Measurements from ENCODE around the gene GNAS.
"Not testable (repeated sequence)": the region's sequence is repeated elsewhere in the genome, so short reads cannot be mapped to it uniquely, and the experiment has no call there.

GNAS gene

DNA sequence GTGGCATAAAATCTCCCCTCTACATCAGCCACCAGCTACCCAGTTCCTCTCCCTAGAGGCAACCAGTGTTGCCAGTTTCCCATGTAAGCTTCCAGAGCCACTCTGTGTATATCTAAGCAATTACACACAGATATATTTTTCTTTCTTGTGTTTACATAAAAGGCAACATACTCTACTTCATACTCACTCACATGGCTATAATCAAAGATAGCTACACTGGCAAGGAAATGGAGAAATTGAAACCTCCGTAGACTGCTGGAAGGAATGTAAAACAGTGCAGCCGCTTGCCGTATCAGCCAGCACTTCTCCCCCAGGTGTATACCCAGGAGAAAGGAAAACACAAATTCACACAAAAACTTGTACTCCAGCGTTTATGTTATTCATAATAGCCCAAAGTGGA is 90.0 kb downstream of the GNAS start:
- FAIRE-seq, result no peak

DNA sequence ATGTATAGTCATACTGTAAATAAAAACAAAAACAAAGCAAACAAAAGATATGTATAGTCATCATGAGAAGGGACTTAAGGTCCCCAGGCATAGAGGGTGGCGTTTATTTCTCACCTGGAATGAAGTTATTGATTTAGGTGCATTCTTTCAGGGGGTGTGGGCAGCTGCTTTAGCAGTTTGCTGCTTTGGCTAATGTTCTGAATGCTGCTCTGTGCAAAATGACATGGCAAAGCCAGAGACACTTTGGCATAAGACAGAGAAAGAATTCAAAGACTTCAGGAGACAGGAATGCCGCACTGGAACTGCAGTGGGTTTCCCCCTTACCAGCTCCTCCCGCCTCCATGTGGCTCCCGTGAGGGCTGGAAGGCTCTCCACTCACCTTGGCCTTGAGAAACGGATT is 92.1 kb downstream of the GNAS start:
- FAIRE-seq, result no peak
- no peak for DNase-seq (ENCODE audit: insufficient read length, low spot score)
- no peak for TF ChIP-seq POLR2A (IDR thresholded peaks at IDR 0.05; ENCODE audit: low read depth, low read length)

More for the DNA sequence above, 90.0 kb downstream of the GNAS start:
- no peak for DNase-seq (ENCODE audit: insufficient read length, low spot score)
- TF ChIP-seq POLR2A (IDR thresholded peaks at IDR 0.05; ENCODE audit: low read depth, low read length), result no peak

DNA sequence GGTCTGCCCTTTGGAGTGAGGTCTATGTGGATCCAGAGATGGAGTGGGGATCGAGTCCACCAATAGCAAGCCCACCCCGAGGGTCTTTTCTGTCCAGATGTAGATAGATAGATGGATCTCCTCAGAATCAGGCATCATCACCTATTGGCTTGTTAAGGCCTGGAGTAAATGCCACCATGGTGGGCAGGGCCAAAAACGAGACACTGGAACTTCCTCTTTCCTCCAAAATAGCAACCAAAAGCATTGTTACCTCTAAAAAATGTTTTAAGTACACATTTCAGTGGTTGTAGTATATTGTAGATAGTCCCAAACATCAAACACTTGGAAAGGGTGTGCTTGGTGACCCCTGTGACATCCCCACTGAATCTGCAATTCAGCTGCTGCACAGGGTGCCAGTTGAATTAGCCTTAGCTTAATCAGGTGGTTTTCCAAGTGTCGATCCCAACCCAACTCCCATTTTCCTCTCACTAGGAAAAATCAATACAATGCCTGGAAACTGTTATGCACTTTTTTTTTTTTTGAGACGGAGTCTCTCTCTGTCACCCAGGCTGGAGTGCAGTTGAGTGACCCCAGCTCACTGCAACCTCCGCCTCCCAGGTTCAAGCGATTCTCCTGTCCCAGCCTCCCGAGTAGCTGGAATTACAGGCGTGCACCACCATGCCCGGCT is 93.6 kb downstream of the GNAS start:
- DNase-seq (ENCODE audit: insufficient read length, low spot score) (no peak), FAIRE-seq (no peak)
- TF ChIP-seq POLR2A (IDR thresholded peaks at IDR 0.05; ENCODE audit: low read depth, low read length), result no peak

DNA sequence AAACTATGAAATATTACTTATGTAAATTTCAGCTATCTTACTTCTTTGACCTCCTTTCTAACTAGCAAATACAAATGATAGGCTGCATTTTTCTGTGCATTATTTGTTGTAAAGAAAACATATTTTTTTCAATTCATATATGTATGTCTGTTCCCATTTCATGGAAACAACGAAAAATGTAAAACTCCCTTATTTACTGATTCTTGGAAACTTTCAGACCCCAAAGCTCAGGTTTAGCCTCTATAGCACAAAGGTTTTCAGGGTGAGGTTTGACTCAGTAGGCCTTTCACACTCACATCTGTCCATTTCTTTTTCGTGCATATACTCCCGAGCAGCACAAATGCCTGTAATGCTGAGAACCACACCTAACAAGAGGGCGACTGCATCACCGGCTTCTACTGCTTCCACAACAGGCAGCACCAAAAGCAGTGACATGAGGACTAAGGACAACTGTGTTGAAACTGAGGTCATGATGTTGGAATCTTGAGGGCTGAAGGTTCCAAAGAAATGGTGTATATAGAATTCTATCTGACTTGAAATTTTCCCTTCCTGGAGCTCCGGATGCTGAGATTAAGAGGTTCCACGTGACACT is 95.4 kb downstream of the GNAS start:
- DNase-seq (ENCODE audit: insufficient read length, low spot score); FAIRE-seq: not testable (repeated sequence)

DNA sequence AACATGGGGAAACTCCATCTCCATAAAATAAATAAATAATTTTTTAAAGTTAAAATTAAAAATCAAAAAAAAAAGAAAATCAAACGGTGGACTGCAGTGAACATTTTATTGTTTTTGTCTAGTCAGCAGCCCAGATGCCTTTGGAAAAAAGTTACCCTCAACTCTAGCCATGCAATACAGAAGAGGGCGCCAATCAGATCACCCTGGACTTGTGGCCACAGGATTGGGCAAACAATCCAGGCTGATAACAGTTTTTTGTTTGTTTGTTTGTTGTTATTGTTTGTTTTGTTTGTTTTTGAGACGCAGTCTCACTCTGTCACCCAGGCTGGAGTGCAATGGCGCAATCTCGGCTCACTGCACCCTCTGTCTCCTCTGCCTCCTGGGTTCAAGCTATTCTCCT is 98.1 kb downstream of the GNAS start:
- FAIRE-seq, result no peak
- DNase-seq (ENCODE audit: insufficient read length, low spot score), result no peak
- no peak for TF ChIP-seq POLR2A (IDR thresholded peaks at IDR 0.05; ENCODE audit: low read depth, low read length)

DNA sequence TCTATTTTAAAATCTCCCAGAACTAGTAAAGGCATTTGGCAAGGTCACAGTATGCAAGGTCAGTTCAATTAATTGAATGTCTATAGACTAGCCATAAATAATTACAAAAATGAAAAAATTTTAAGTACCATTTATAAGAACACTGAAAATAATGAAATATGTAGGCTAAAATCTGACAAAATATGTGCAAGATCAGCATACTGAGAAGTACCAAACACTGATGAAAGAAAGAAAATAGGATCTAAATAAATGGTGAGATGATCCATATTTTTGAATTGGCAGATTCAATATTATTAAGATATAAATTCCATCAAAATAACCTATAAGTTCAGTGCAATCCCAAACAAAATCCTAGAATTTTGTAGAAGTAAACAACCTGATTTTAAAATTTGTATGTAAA is 100.5 kb downstream of the GNAS start:
- DNase-seq (ENCODE audit: insufficient read length, low spot score) (no peak), FAIRE-seq (no peak)
- no peak for TF ChIP-seq POLR2A (IDR thresholded peaks at IDR 0.05; ENCODE audit: low read depth, low read length)

DNA sequence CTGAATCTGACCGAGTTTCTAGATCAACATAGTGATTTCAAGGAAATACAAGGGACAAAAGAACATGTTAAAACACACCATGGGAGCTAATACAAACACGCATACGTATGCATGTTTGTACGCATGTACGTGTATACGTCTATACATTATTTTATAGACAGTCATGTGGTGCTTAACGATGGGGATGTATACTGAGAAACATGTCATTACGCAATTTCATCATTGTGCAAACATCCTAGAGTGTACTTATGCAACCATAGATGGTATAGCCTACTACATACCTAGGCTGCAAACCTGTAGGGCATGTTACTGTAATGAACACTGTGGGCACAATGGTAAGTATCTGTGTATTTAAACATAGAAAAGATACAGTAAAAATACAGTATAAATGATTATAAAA is 103.6 kb downstream of the GNAS start:
- TF ChIP-seq POLR2A (IDR thresholded peaks at IDR 0.05; ENCODE audit: low read depth, low read length), result no peak
- DNase-seq (ENCODE audit: insufficient read length, low spot score) (no peak), FAIRE-seq (no peak)

DNA sequence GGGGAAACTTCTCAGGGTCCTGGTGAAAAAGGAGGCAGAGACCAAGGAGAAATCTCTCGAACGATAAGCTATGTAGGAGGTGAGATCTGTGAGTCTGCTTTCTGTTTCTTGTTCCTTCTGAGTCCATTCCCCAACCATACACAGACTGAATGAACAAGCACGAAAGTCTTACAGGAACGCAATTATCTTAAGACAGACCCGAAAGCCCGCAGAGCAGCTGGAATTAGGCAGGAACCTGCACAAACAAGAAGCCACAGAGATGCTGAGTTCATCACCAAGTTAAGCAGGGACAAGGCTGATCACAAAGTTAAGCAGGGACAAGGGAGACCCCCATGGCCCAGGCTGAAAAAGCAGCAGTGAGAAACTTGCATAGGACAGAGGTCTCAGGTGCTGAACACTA is 107.1 kb downstream of the GNAS start:
- no peak for FAIRE-seq
- TF ChIP-seq POLR2A (IDR thresholded peaks at IDR 0.05; ENCODE audit: low read depth, low read length), result no peak
- DNase-seq (ENCODE audit: insufficient read length, low spot score), result no peak
